ENCODE data around the gene ALDH16A1.

The ALDH16A1 gene

DNA sequence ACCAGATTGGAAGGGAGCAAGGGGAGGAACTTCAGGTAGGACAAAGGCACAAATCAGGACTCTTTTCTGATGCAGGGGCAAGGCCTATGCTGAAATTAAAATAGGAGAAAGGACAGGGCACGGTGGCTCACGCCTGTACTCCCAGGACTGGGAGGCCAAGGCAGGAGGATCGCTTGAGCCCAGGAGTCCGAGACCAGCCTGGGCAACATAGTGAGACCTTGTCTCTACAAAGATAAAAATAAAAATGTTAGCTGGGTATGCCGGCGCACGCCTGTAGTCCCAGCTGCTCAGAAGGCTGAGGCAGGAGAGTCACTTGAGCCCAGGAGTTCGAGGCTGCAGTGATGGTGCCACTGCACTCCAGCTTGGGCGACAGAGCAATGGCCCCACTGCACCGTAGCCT, 17.4 kb upstream of the ALDH16A1 start:
- TF ChIP-seq, protein P1, sequence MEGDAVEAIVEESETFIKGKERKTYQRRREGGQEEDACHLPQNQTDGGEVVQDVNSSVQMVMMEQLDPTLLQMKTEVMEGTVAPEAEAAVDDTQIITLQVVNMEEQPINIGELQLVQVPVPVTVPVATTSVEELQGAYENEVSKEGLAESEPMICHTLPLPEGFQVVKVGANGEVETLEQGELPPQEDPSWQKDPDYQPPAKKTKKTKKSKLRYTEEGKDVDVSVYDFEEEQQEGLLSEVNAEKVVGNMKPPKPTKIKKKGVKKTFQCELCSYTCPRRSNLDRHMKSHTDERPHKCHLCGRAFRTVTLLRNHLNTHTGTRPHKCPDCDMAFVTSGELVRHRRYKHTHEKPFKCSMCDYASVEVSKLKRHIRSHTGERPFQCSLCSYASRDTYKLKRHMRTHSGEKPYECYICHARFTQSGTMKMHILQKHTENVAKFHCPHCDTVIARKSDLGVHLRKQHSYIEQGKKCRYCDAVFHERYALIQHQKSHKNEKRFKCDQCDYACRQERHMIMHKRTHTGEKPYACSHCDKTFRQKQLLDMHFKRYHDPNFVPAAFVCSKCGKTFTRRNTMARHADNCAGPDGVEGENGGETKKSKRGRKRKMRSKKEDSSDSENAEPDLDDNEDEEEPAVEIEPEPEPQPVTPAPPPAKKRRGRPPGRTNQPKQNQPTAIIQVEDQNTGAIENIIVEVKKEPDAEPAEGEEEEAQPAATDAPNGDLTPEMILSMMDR (conservative IDR thresholded peaks at IDR 0.05; ENCODE audit: low read length) = no peak
- DNase-seq (ENCODE audit: low read depth) = no peak
- H3K4me3 ChIP-seq (ENCODE audit: low read length) = no peak overlapping the region

DNA sequence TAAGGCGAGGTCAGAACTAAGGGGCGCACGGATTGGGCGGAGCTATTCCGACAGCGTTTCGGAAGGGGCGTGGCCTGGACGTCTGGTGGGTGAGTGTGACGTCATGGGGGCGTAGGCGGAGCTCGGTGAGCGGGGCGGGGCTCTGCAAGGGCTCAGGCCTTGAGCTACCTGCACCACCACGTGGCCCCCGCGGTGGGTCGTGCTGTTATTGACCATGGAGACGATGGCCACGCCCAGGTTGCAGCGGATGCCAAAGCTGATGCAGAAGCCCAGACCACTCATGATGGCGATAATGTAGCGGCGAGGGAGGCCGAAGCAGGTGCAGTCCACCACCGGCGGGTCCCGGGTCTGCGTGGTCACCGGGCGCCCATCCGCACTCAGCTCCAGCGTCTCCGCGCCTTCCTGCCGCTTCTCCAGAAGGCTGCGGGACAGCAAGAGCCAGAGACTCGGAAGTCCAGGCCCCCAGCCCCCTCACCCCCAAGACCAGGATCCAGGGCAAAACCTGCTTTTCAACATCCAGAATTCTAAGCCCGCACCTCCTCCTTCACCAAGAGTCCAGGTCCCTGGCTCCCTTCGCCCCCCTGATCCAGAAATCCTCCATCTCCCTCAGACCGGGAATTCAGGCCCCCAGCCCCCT, 16.5 kb upstream of the ALDH16A1 start:
- H3K4me3 ChIP-seq (ENCODE audit: low read length) = no peak overlapping the region
- no peak for DNase-seq (ENCODE audit: low read depth)

DNA sequence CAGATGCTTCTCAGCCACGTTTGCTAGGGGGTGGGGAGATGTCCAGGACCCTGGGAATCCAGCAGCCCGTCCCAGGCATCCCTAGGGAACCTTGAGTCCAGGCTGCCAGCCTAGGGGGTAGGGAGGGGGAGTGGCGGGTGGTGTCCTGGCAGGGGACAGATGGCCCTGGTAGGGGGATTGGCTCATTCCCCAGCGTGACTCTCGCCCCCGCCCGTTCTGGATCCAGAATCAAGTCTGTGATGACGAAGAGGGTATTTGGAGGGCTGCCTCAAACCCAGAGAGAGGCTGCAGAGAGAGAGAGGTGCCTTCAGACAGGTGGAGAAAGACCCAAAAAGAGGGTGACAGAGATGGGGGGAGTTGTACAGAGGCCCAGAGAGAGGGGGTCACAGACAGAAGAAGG, 15.8 kb upstream of the ALDH16A1 start:
- TF ChIP-seq, protein P1 (conservative IDR thresholded peaks at IDR 0.05; ENCODE audit: low read length) = no peak
- DNase-seq (ENCODE audit: low read depth) = no peak

More for the DNA sequence above, 16.5 kb upstream of the ALDH16A1 start:
- TF ChIP-seq, protein P1 (conservative IDR thresholded peaks at IDR 0.05; ENCODE audit: low read length) = no peak

DNA sequence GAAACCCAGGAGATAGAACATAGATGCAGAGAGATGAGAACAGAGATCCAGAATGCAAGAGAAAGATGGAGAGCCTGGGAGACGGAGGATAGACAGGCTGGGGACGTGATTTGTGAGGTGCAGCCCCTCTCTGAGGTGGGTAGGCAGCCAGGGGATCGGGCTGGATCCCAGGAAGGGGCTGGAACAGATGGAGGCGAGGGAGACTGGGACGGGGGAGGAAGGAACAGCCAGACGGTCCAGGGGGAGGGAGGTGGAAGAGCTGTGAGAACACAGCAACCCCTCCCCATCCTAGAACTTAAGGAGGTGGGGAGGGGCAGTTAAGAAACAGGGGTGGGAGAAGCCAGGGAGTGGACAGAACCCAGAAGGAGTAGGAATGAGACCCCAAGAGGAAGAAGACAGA, 14.8 kb upstream of the ALDH16A1 start:
- DNase-seq (ENCODE audit: low read depth) = no peak
- TF ChIP-seq, protein P1 (conservative IDR thresholded peaks at IDR 0.05; ENCODE audit: low read length) = no peak
- no peak overlapping the region for H3K4me3 ChIP-seq (ENCODE audit: low read length)

More for the DNA sequence above, 15.8 kb upstream of the ALDH16A1 start:
- no peak overlapping the region for H3K4me3 ChIP-seq (ENCODE audit: low read length)

DNA sequence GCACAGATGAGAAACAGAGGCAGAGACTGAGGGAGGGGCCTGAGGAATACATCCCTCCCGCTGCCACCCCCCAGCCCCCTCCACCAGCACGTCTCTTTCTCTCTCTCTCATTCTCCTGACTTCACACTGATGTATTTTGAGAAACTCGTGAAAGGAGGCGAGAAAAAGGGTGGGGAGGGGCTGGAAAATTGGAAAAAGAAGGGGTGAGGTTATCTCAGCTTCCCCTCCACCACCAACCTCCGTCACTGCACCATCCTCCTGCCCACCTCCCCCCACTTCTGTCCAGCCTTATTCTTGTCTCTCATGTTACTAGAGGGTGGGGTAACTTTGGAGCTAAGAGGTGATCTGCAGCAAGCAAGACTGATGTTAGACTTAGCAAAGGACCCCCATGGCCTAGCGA, 13.2 kb upstream of the ALDH16A1 start:
- DNase-seq (ENCODE audit: low read depth) = no peak
- TF ChIP-seq, protein P1 (conservative IDR thresholded peaks at IDR 0.05; ENCODE audit: low read length) = no peak
- no peak overlapping the region for H3K4me3 ChIP-seq (ENCODE audit: low read length)

DNA sequence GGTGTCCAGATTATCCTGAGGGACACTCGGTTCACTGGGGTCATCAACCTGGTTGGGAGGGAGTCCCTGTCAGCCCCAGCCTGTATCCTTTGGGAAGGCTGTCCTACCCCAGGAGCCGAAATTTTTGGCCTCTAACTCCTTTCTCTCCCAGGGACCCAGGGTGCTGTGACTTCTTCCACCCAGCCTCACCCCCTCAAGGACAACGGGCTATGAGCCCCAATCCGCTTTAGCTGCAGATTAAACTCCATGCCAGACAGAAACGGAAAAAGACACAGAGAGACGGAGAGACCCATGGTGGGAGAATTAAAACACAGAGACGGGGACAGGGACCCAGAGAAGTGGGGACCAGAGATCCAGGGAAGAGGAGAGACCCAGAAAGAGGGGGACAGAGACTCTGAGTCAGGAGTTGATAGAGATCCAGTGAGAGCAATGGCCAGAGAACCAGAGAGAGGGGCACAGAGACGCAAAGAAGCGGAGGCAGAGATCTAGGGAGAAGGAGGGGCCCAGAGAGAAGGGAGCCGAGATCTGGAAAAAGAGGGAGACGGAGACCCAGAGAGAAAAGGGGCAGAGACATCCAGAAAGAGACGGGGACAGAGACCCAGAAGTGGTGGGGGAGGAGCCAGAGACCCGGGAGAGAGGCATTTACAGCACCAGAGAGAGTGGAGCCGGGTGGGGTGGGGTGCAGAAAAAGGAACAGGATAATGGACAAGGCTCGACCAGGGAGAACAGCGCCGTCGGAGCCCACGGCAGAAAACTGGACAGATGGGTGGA, 12.4 kb upstream of the ALDH16A1 start:
- DNase-seq (ENCODE audit: low read depth) = no peak
- no peak overlapping the region for H3K4me3 ChIP-seq (ENCODE audit: low read length)
- TF ChIP-seq, protein P1 (conservative IDR thresholded peaks at IDR 0.05; ENCODE audit: low read length) = no peak

Measured in AG10803 (cell line).